K562 (cell line): ENCODE data around the gene RPS2. TPM values are rescaled to one million over a fixed set of nuclear protein-coding genes. Genes with fewer than 3 reads are reported as not detected.

Experiments
- ETS2 ChIP-seq: IDR thresholded peaks from 2 replicates; pipeline ENCODE4 v1.6.1; 2016; ENCODE audit warnings: borderline replicate concordance, missing genetic modification characterization, mild to moderate bottlenecking, moderate library complexity, missing compliant biosample characterization; ENCODE audit not compliant: poor library complexity, severe bottlenecking
- HDAC1 ChIP-seq, 2 experiments: fragments of 450-650 bp; IDR thresholded peaks; 2 replicates each; pipeline ENCODE4 v1.6.1; 2016 to 2017; ENCODE audit warnings: inconsistent platforms in 1 of 2, mild to moderate bottlenecking in 1 of 2, moderate library complexity in 1 of 2
- ZNF23 ChIP-seq: fragments of 250-450 bp; sonication (Bioruptor Pico); IDR thresholded peaks from 2 replicates; pipeline ENCODE4 v1.4.0; 2020; ENCODE audit warnings: mild to moderate bottlenecking
- ZNF431 ChIP-seq: sonication (generic); formaldehyde crosslinking; IDR thresholded peaks from 2 replicates; pipeline ENCODE4 v1.8.0; 2022; ENCODE audit warnings: mild to moderate bottlenecking, missing genetic modification reagents
- polyA plus RNA-seq, 8 experiments: library from polyadenylated mRNA; depleted of rRNA in 4 of 8; stranded (reverse) in 5 of 8; unstranded in 3 of 8; fragments of >200 nt; fragmentation: Nextera tagmentation in 2 of 8; fragmentation: Illumina TruSeq in 1 of 8; extraction: Ambion mirVana in 2 of 8; extraction: Trizol in 1 of 8; gene quantifications; 2 replicates each; pipeline versions ENCODE4 v1.2.1 to v1.2.3, GENCODE V29; 2011 to 2014; ENCODE audit warnings: inconsistent platforms in 1 of 8, missing spikeins in 1 of 8
- total RNA-seq, 7 experiments: library from RNA; depleted of rRNA in 6 of 7; stranded (reverse); fragments of >200 nt in 6 of 7; fragmentation: Illumina TruSeq in 2 of 7; extraction: Trizol in 2 of 7; gene quantifications; 2 replicates each; pipeline versions ENCODE4 v1.2.1 to v1.2.3, GENCODE V29; 2011 to 2021; ENCODE audit warnings: low replicate concordance in 1 of 7
- TF ChIP-seq, protein P1 (sequence below): sonication (generic); formaldehyde crosslinking; IDR thresholded peaks from 2 replicates; pipeline ENCODE4 v1.8.1; 2022; ENCODE audit warnings: missing genetic modification reagents
- TF ChIP-seq, protein P2 (sequence below): fragments of 450-650 bp; IDR thresholded peaks from 2 replicates; pipeline ENCODE4 v1.6.1; 2016; ENCODE audit warnings: mild to moderate bottlenecking, moderate library complexity
- TF ChIP-seq, protein P3 (sequence below): fragments of 450-650 bp; IDR thresholded peaks from 2 replicates; pipeline ENCODE4 v1.7.1; 2018; ENCODE audit warnings: mild to moderate bottlenecking, low read depth; ENCODE audit not compliant: partially characterized antibody
- TF ChIP-seq, protein P4 (sequence below): fragments of 200-800 bp; sonication (Bioruptor generic); IDR thresholded peaks from 2 replicates; pipeline ENCODE4 v1.6.1; 2017; ENCODE audit warnings: missing genetic modification characterization, missing compliant biosample characterization

RPS2 gene
- total and polyA plus RNA-seq, 9 of the 15 experiments (the other 6 are each of a cell fraction or from before 2014, with no cell fraction given): 834 to 4,794 (median 3,793) TPM

DNA sequence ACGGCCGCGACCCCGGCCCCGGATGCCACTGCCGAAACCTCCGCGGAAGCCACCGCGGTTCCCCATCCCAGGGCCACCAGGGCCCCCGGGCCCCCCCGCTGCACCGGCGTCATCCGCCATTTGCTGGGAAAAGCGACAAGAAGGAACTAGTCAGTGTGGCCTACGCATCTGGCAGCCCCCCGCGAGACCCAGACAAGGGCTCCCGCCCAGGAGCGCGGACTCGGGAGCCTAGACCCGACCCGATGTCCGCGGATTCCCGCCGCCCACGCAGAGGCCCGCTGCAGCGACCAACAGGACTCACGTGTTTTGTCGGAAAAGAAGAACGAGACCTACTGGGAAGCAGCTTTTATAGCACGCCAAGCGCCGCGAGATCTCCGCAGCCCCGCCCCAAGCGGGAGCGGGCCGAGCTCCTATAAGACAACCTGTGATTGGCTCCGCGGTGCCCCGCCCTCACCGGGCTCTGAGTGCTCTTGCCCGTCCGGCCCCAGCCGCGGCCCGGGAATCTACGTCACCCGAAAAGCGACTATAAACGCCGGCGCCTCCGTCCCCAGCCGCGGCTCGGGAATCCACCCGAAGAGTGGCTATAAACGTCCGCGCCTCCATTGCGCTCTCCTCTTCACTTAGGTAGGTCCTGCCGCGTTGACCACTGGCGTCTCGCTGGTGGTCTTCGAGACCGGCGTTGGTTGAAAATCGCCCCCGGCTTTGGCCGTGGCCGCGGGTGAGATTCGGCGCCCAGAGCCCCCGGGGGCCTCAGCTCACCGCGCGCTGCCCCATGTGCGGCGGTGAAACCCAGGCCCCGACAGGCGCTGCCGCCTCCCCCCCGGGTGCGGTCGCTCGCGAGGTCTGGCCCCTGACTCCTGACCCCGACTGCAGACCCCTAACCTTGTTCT, at the start of gene RPS2 (continued):
- TF ChIP-seq, protein P1, sequence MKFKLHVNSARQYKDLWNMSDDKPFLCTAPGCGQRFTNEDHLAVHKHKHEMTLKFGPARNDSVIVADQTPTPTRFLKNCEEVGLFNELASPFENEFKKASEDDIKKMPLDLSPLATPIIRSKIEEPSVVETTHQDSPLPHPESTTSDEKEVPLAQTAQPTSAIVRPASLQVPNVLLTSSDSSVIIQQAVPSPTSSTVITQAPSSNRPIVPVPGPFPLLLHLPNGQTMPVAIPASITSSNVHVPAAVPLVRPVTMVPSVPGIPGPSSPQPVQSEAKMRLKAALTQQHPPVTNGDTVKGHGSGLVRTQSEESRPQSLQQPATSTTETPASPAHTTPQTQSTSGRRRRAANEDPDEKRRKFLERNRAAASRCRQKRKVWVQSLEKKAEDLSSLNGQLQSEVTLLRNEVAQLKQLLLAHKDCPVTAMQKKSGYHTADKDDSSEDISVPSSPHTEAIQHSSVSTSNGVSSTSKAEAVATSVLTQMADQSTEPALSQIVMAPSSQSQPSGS (CRISPR knock-in tag): no peak
- TF ChIP-seq HDAC1 (IDR thresholded peaks at IDR 0.05): peak; percentile 72 to 80; a peak in 3 of 4 replicates
- TF ChIP-seq ZNF23 (CRISPR knock-in tag): no peak
- TF ChIP-seq, protein P2, sequence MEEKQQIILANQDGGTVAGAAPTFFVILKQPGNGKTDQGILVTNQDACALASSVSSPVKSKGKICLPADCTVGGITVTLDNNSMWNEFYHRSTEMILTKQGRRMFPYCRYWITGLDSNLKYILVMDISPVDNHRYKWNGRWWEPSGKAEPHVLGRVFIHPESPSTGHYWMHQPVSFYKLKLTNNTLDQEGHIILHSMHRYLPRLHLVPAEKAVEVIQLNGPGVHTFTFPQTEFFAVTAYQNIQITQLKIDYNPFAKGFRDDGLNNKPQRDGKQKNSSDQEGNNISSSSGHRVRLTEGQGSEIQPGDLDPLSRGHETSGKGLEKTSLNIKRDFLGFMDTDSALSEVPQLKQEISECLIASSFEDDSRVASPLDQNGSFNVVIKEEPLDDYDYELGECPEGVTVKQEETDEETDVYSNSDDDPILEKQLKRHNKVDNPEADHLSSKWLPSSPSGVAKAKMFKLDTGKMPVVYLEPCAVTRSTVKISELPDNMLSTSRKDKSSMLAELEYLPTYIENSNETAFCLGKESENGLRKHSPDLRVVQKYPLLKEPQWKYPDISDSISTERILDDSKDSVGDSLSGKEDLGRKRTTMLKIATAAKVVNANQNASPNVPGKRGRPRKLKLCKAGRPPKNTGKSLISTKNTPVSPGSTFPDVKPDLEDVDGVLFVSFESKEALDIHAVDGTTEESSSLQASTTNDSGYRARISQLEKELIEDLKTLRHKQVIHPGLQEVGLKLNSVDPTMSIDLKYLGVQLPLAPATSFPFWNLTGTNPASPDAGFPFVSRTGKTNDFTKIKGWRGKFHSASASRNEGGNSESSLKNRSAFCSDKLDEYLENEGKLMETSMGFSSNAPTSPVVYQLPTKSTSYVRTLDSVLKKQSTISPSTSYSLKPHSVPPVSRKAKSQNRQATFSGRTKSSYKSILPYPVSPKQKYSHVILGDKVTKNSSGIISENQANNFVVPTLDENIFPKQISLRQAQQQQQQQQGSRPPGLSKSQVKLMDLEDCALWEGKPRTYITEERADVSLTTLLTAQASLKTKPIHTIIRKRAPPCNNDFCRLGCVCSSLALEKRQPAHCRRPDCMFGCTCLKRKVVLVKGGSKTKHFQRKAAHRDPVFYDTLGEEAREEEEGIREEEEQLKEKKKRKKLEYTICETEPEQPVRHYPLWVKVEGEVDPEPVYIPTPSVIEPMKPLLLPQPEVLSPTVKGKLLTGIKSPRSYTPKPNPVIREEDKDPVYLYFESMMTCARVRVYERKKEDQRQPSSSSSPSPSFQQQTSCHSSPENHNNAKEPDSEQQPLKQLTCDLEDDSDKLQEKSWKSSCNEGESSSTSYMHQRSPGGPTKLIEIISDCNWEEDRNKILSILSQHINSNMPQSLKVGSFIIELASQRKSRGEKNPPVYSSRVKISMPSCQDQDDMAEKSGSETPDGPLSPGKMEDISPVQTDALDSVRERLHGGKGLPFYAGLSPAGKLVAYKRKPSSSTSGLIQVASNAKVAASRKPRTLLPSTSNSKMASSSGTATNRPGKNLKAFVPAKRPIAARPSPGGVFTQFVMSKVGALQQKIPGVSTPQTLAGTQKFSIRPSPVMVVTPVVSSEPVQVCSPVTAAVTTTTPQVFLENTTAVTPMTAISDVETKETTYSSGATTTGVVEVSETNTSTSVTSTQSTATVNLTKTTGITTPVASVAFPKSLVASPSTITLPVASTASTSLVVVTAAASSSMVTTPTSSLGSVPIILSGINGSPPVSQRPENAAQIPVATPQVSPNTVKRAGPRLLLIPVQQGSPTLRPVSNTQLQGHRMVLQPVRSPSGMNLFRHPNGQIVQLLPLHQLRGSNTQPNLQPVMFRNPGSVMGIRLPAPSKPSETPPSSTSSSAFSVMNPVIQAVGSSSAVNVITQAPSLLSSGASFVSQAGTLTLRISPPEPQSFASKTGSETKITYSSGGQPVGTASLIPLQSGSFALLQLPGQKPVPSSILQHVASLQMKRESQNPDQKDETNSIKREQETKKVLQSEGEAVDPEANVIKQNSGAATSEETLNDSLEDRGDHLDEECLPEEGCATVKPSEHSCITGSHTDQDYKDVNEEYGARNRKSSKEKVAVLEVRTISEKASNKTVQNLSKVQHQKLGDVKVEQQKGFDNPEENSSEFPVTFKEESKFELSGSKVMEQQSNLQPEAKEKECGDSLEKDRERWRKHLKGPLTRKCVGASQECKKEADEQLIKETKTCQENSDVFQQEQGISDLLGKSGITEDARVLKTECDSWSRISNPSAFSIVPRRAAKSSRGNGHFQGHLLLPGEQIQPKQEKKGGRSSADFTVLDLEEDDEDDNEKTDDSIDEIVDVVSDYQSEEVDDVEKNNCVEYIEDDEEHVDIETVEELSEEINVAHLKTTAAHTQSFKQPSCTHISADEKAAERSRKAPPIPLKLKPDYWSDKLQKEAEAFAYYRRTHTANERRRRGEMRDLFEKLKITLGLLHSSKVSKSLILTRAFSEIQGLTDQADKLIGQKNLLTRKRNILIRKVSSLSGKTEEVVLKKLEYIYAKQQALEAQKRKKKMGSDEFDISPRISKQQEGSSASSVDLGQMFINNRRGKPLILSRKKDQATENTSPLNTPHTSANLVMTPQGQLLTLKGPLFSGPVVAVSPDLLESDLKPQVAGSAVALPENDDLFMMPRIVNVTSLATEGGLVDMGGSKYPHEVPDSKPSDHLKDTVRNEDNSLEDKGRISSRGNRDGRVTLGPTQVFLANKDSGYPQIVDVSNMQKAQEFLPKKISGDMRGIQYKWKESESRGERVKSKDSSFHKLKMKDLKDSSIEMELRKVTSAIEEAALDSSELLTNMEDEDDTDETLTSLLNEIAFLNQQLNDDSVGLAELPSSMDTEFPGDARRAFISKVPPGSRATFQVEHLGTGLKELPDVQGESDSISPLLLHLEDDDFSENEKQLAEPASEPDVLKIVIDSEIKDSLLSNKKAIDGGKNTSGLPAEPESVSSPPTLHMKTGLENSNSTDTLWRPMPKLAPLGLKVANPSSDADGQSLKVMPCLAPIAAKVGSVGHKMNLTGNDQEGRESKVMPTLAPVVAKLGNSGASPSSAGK: peak; percentile 58
- peak; percentile 43 for TF ChIP-seq ETS2
- peak; percentile 56 for TF ChIP-seq ZNF431 (CRISPR knock-in tag)
- TF ChIP-seq, protein P3, sequence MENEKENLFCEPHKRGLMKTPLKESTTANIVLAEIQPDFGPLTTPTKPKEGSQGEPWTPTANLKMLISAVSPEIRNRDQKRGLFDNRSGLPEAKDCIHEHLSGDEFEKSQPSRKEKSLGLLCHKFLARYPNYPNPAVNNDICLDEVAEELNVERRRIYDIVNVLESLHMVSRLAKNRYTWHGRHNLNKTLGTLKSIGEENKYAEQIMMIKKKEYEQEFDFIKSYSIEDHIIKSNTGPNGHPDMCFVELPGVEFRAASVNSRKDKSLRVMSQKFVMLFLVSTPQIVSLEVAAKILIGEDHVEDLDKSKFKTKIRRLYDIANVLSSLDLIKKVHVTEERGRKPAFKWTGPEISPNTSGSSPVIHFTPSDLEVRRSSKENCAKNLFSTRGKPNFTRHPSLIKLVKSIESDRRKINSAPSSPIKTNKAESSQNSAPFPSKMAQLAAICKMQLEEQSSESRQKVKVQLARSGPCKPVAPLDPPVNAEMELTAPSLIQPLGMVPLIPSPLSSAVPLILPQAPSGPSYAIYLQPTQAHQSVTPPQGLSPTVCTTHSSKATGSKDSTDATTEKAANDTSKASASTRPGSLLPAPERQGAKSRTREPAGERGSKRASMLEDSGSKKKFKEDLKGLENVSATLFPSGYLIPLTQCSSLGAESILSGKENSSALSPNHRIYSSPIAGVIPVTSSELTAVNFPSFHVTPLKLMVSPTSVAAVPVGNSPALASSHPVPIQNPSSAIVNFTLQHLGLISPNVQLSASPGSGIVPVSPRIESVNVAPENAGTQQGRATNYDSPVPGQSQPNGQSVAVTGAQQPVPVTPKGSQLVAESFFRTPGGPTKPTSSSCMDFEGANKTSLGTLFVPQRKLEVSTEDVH: peak; percentile 64
- TF ChIP-seq, protein P4, sequence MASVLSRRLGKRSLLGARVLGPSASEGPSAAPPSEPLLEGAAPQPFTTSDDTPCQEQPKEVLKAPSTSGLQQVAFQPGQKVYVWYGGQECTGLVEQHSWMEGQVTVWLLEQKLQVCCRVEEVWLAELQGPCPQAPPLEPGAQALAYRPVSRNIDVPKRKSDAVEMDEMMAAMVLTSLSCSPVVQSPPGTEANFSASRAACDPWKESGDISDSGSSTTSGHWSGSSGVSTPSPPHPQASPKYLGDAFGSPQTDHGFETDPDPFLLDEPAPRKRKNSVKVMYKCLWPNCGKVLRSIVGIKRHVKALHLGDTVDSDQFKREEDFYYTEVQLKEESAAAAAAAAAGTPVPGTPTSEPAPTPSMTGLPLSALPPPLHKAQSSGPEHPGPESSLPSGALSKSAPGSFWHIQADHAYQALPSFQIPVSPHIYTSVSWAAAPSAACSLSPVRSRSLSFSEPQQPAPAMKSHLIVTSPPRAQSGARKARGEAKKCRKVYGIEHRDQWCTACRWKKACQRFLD: no peak
